ENCODE measurements around the gene SMARCD2. TPM values are rescaled to one million over a fixed set of nuclear protein-coding genes. Genes with fewer than 3 reads are reported as not detected.

SMARCD2 gene
- total and polyA plus RNA-seq, 2 of the 13 experiments (the other 11 are each of a cell fraction or from before 2014, with no cell fraction given): 122 to 150 TPM

GRCh38 chr17:63827002-63827800 is 15.3 kb downstream of the SMARCD2 start, which contains the start of the genes FTSJ3 and PSMC5 (continued):
- TF ChIP-seq ZNF142 (CRISPR knock-in tag; IDR thresholded peaks at IDR 0.05): peak; percentile 78
- TF ChIP-seq NFATC3 (CRISPR knock-in tag; IDR thresholded peaks at IDR 0.05): peak; percentile 92
- TF ChIP-seq E2F1 (CRISPR knock-in tag; IDR thresholded peaks at IDR 0.05): peak; percentile 86
- no peak for TF ChIP-seq ZNF816 (CRISPR knock-in tag; IDR thresholded peaks at IDR 0.05; ENCODE audit: borderline replicate concordance)
- TF ChIP-seq SALL2 (CRISPR knock-in tag; IDR thresholded peaks at IDR 0.05): peak; percentile 87
- TF ChIP-seq RAD51 (IDR thresholded peaks at IDR 0.05; ENCODE audit: borderline replicate concordance): no peak
- no peak for TF ChIP-seq FOXP1 (IDR thresholded peaks at IDR 0.05)
- no peak for TF ChIP-seq FOXP1 (CRISPR knock-in tag; IDR thresholded peaks at IDR 0.05)
- TF ChIP-seq SKI (IDR thresholded peaks at IDR 0.05; ENCODE audit: partially characterized antibody): no peak
- TF ChIP-seq ZKSCAN1 (IDR thresholded peaks at IDR 0.05; ENCODE audit: low read length): peak; percentile 43; the same call in 1 of the 2 replicates
- TF ChIP-seq ZSCAN25 (CRISPR knock-in tag; IDR thresholded peaks at IDR 0.05): peak; percentile 38; the same call in 1 of the 2 replicates
- peak; percentile 54; the same call in 1 of the 2 replicates for TF ChIP-seq CHD4 (IDR thresholded peaks at IDR 0.05; ENCODE audit: borderline replicate concordance, low read length)
- TF ChIP-seq MNT (IDR thresholded peaks at IDR 0.05): no peak; the same call in 1 of the 2 replicates
- no peak; the same call in 1 of the 2 replicates for TF ChIP-seq MIXL1 (CRISPR knock-in tag; IDR thresholded peaks at IDR 0.05)
- TF ChIP-seq HOXA9 (CRISPR knock-in tag; IDR thresholded peaks at IDR 0.05; ENCODE audit: borderline replicate concordance): no peak; the same call in 1 of the 2 replicates
- peak; percentile 27; the same call in 1 of the 2 replicates for TF ChIP-seq ZNF441 (CRISPR knock-in tag; IDR thresholded peaks at IDR 0.05; ENCODE audit: borderline replicate concordance)
- TF ChIP-seq MEIS1 (CRISPR knock-in tag; IDR thresholded peaks at IDR 0.05; ENCODE audit: borderline replicate concordance): peak; percentile 93
- TF ChIP-seq HCFC1 (IDR thresholded peaks at IDR 0.05; ENCODE audit: low read depth, low read length): peak; percentile 88
- peak; percentile 92 for TF ChIP-seq FOXC1 (CRISPR knock-in tag; IDR thresholded peaks at IDR 0.05; ENCODE audit: borderline replicate concordance)
- TF ChIP-seq ZFAT (CRISPR knock-in tag; conservative IDR thresholded peaks at IDR 0.05): no peak
- peak; percentile 83 for TF ChIP-seq ZNF362 (CRISPR knock-in tag; IDR thresholded peaks at IDR 0.05; ENCODE audit: borderline replicate concordance)
